HL-60 (cell line): ENCODE measurements around the gene KCNMA1.

Experiments used
- DNase-seq, 2 experiments: peaks; one replicate each; pipeline ENCODE4 v3.0.0-alpha.2; 2010 to 2020; ENCODE audit warnings: low read depth in 1 of 2, low spot score in 1 of 2
- H3K27ac ChIP-seq: fragments of 250-450 bp; sonication (Bioruptor Pico); replicated peaks from 2 replicates; pipeline ENCODE4 v1.5.1; 2020; ENCODE audit warnings: mild to moderate bottlenecking, moderate library complexity
- H3K27me3 ChIP-seq: fragments of 250-450 bp; sonication (Bioruptor Pico); 2 replicates; pipeline ENCODE4 v1.5.1; 2021; ENCODE audit warnings: mild to moderate bottlenecking, moderate library complexity; ENCODE audit not compliant: insufficient read depth, poor library complexity, severe bottlenecking
- H3K4me3 ChIP-seq: replicated peaks from 2 replicates; pipeline ENCODE4 v1.5.1; 2011; ENCODE audit warnings: mild to moderate bottlenecking, control low read depth, low read length; ENCODE audit not compliant: insufficient read depth
- GABPA ChIP-seq: IDR thresholded peaks from 2 replicates; pipeline ENCODE4 v1.6.1; 2012; ENCODE audit warnings: low read depth
- POLR2AphosphoS5 ChIP-seq: IDR thresholded peaks from 2 replicates; pipeline ENCODE4 v1.6.1; 2012; ENCODE audit warnings: low read depth
- SPI1 ChIP-seq: IDR thresholded peaks from 2 replicates; pipeline ENCODE4 v1.6.1; 2012; ENCODE audit warnings: low read depth, mild to moderate bottlenecking, borderline replicate concordance
- TF ChIP-seq, protein P1 (sequence below): IDR thresholded peaks from one replicate; pipeline ENCODE4 v1.5.1; 2011; ENCODE audit warnings: low read length, control low read depth, inconsistent platforms; ENCODE audit not compliant: insufficient read depth
- TF ChIP-seq, protein P2 (sequence below): IDR thresholded peaks from 2 replicates; pipeline ENCODE4 v1.6.1; 2012; ENCODE audit warnings: low read depth; ENCODE audit not compliant: insufficient replicate concordance

Gene KCNMA1

DNA sequence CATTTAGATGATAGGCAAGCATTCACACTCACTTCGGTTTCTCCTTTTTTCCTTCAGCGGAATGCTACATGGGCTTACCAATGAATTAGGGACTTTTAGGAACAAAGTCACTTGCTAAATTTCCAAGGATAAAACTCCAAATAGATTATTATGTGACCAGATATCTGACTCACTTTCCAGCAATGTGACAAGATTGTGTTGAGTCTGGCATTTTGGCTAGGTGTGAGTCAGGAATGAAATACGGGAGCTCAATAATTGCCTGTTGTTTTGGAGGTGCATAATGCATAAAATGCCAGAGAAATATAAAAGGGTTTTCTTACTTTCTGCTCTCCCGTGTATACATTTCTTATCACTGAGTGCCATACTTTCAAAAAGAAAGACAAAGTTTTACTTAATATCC lies 721.1 kb downstream of the KCNMA1 start:
- no peak overlapping the region for H3K27ac ChIP-seq
- DNase-seq = no peak
- TF ChIP-seq, protein P1, sequence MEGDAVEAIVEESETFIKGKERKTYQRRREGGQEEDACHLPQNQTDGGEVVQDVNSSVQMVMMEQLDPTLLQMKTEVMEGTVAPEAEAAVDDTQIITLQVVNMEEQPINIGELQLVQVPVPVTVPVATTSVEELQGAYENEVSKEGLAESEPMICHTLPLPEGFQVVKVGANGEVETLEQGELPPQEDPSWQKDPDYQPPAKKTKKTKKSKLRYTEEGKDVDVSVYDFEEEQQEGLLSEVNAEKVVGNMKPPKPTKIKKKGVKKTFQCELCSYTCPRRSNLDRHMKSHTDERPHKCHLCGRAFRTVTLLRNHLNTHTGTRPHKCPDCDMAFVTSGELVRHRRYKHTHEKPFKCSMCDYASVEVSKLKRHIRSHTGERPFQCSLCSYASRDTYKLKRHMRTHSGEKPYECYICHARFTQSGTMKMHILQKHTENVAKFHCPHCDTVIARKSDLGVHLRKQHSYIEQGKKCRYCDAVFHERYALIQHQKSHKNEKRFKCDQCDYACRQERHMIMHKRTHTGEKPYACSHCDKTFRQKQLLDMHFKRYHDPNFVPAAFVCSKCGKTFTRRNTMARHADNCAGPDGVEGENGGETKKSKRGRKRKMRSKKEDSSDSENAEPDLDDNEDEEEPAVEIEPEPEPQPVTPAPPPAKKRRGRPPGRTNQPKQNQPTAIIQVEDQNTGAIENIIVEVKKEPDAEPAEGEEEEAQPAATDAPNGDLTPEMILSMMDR = no peak
- no peaks in the 10 kb centered on the region for H3K27me3 ChIP-seq
- H3K4me3 ChIP-seq = no peak overlapping the region

DNA sequence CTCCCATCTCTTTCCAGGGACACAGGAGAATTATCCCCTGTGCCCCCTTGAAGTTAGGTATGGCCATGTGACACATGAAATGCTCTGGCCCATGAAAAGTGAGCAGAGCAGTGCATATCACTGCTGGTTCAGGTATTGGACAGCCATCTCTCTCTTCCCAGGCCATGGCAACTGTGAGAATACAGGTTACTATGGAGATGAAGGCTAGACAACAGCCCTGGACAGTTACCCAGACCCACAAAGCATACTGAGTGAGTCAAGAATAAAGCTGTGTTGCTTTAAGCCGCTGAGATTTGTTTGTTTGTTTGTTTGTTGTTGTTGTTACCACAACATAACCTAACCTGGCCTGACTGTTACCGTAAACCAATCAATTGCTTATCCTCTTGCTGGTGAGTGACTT lies 722.3 kb downstream of the KCNMA1 start:
- Histone ChIP-seq H3K27me3 (no peaks in the 10 kb centered on the region), H3K27ac (no peak overlapping the region), H3K4me3 (no peak overlapping the region)
- DNase-seq = no peak
- TF ChIP-seq, protein P2, sequence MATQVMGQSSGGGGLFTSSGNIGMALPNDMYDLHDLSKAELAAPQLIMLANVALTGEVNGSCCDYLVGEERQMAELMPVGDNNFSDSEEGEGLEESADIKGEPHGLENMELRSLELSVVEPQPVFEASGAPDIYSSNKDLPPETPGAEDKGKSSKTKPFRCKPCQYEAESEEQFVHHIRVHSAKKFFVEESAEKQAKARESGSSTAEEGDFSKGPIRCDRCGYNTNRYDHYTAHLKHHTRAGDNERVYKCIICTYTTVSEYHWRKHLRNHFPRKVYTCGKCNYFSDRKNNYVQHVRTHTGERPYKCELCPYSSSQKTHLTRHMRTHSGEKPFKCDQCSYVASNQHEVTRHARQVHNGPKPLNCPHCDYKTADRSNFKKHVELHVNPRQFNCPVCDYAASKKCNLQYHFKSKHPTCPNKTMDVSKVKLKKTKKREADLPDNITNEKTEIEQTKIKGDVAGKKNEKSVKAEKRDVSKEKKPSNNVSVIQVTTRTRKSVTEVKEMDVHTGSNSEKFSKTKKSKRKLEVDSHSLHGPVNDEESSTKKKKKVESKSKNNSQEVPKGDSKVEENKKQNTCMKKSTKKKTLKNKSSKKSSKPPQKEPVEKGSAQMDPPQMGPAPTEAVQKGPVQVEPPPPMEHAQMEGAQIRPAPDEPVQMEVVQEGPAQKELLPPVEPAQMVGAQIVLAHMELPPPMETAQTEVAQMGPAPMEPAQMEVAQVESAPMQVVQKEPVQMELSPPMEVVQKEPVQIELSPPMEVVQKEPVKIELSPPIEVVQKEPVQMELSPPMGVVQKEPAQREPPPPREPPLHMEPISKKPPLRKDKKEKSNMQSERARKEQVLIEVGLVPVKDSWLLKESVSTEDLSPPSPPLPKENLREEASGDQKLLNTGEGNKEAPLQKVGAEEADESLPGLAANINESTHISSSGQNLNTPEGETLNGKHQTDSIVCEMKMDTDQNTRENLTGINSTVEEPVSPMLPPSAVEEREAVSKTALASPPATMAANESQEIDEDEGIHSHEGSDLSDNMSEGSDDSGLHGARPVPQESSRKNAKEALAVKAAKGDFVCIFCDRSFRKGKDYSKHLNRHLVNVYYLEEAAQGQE = no peak
- no peak for TF ChIP-seq GABPA
- no peak for TF ChIP-seq SPI1
- TF ChIP-seq POLR2AphosphoS5 = no peak
- TF ChIP-seq, protein P1 = no peak

DNA sequence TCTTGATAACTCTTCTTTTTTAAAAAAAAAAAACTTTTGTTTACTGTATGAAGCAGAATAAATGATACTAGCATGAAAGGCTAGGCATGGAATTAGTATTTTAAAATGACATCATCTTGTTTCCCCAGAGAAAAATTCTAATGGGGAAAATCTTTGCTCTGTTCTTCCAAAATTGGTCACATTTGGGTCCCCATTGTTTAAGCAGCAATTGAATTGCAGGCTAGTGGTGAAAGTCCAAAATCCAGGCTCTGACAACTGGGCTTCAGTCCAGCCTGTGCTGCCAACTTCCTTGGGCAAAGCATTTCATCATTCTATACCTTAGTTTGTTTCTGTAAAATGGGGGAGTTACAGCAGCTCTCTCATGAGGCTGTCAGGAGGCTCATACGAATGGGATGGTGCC lies 726.4 kb downstream of the KCNMA1 start:
- Histone ChIP-seq H3K27me3 (no peaks in the 10 kb centered on the region), H3K27ac (no peak overlapping the region), H3K4me3 (no peak overlapping the region)
- TF ChIP-seq, protein P2 = no peak
- no peak for TF ChIP-seq GABPA
- TF ChIP-seq, protein P1 = no peak
- no peak for TF ChIP-seq POLR2AphosphoS5
- no peak for TF ChIP-seq SPI1
- DNase-seq = no peak

DNA sequence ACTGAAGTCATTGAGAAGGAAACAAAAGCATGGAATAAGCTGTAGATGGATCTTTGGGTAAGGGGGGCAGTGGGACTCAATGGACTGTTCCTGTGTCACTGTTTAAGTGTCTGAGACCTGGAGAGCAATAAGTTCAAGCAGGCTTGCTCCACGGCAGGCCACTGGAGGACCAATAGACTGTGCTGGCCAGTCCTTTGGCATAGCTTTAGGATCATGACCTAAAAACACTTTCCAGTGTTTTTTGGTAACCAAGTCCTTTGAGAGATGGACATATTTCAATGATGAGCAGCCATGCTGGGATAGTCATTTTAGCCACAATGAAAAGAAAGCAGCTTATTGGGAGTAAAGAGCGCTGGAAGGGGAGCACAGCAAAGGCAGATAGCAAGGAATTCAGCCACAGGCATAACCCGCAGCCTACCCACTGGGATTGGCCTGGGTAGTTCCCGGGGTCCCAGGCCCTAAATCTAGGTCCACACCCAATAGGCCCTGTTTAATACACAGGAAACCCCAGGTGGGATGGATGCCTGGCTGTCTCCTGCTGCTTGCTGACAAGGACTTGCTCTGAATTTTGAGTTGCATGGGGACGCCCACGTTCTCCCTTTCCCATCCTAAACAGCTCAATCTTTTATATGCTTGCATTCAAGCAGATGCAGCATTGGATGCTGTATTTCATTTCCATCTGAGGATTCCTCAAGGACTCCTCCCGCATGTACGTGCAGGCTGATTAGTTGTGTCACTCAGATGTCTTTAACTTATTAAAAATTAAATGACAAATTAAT lies 727.2 kb downstream of the KCNMA1 start:
- no peak overlapping the region for H3K4me3 ChIP-seq
- H3K27ac ChIP-seq = no peak overlapping the region
- H3K27me3 ChIP-seq = no peaks in the 10 kb centered on the region
- no peak for DNase-seq
- TF ChIP-seq GABPA = no peak
- TF ChIP-seq, protein P2 = no peak
- no peak for TF ChIP-seq POLR2AphosphoS5
- TF ChIP-seq SPI1 = no peak
- TF ChIP-seq, protein P1 = no peak
